ENCODE results near the gene POLR2L.

GRCh38 chr11:863910-864827 lies 21.8 kb upstream of the POLR2L start:
- no peak for TF ChIP-seq CTCF (IDR thresholded peaks at IDR 0.05)
- no peak for TF ChIP-seq POLR2A (IDR thresholded peaks at IDR 0.05)

All from testis (tissue), 2 donors.